ENCODE measurements around the gene KIRREL3.

KIRREL3 gene

GRCh38 chr11:126421271-126421671 lies 579.3 kb downstream of the KIRREL3 start:
- FAIRE-seq (no peak), DNase-seq (ENCODE audit: insufficient read length, low spot score) (no peak)

DNA sequence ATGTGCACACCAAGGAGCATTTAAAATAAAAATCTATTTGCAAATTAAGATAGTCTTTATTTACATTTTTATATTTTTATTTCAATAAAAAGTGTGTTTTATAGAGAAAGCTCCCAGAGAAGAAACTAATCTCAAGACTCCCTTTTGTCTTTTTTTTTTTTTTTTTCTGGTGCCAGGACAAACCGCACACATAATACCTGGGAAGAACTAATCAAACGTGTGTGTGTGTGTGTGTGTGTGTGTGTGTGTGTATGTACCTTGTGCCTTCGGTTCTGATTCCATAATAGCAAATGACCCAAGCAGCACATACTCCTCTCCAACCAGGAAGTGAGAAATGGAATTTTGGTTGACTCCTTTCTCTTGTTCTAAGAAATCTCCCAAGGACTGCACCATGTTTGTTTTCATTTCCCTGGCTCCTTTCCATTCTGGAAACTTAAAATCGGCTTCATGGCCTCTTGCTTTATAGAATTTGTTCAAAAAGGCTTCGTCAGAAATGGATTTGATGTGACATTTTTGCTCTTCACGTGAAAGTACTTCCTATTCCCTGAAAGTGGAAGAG lies 579.8 kb downstream of the KIRREL3 start:
- FAIRE-seq (no peak), DNase-seq (ENCODE audit: insufficient read length, low spot score) (no peak)

GRCh38 chr11:126419801-126420697 lies 580.5 kb downstream of the KIRREL3 start:
- FAIRE-seq, result no peak
- DNase-seq (ENCODE audit: insufficient read length, low spot score), result no peak

GRCh38 chr11:126418887-126419286 lies 581.7 kb downstream of the KIRREL3 start:
- FAIRE-seq, result no peak
- no peak for DNase-seq (ENCODE audit: insufficient read length, low spot score)

GRCh38 chr11:126417091-126417862 lies 583.3 kb downstream of the KIRREL3 start:
- DNase-seq (ENCODE audit: insufficient read length, low spot score), result no peak
- FAIRE-seq, result no peak

DNA sequence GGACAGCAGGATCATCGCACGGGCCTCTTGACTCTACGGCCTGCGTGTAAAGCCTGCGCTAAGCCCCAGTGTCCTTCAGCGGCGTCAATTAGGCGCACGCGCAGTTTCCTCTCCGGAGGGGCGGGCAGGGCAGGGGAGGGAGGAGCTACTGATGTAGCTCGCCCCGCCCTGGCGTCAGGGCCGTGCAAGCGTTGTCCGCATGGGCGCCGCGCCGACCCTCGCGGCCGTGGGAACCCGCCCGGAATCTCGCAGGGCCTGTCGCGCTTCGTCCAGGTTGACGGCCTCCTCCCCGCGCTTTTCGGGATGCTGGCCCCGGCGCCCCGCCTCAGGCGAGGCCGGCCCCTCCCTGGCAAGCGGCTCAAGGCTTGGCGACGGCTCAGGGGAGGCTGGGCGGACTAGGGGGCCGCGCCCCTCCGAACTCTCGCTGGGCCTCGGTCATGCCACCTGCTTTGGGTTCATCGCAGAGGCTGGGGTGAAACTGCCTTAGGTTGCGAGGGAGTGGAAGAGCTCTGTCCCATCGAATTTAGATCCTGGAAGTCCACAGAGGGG lies 584.0 kb downstream of the KIRREL3 start:
- no peak for DNase-seq (ENCODE audit: insufficient read length, low spot score)
- no peak for FAIRE-seq

DNA sequence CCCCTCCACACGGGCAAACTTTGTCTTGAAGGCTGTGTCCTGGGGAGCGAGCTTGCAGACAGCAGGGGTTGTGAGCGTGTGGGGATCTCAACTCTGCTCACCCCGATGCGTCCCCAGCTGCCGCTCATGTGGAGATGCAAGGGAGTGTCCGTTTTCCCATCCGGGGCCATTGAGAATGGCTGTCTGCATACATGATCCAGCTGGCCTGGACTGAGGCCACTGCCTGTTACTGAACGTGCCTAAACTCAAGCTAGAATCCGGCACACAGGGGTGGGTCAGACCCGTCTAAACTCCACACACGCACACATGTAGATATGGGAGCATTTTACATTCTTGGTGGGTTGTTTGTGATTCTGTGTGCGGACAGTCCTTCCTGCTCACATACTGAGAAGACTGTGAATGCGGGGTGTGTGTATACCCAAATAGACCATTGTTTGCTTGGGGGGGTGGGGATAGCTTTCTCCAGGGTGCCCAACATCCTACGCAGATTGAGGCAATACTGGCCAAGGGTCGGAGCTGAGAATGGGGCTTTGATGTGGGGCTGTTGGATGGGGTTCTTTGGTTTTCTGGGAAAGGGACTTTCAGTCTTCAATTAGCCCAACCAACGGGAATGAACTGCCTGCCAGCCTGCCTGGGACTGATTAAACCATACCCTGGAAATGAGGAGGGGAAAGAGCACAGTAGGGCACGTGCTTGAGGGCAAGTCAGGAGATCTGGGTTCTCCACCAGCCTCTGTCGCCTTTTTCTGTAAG lies 584.7 kb downstream of the KIRREL3 start:
- FAIRE-seq, result no peak

DNA sequence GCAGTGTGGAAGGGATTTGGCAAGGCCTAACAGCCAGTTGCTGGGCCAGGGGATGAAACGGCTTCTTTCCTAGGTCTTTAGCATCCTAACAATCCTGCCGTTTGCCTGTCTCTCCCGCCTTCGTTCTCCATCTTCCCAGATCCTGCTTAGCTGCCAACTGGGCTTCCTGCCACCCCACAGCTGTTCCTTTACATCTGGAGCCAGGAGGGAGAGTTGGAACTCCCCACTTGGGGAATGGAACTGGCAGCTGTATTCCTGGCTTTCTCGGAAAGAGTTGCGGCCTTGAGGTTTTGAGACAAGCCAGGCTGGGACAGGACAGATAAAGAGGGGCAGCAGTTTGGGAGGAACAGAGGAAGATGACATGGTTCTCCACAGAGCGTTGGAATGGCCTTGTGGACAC lies 585.4 kb downstream of the KIRREL3 start:
- no peak for DNase-seq (ENCODE audit: insufficient read length, low spot score)
- no peak for FAIRE-seq

More for the DNA sequence above, 584.7 kb downstream of the KIRREL3 start:
- no peak for DNase-seq (ENCODE audit: insufficient read length, low spot score)

GRCh38 chr11:126414615-126415014 lies 586.0 kb downstream of the KIRREL3 start:
- FAIRE-seq, result no peak
- DNase-seq (ENCODE audit: insufficient read length, low spot score), result no peak

- DNase-seq (ENCODE audit: insufficient read length, low spot score) (no peak), FAIRE-seq (no peak)
Observed at GRCh38 chr11:126413843-126414405, 586.6 kb downstream of the KIRREL3 start.

DNA sequence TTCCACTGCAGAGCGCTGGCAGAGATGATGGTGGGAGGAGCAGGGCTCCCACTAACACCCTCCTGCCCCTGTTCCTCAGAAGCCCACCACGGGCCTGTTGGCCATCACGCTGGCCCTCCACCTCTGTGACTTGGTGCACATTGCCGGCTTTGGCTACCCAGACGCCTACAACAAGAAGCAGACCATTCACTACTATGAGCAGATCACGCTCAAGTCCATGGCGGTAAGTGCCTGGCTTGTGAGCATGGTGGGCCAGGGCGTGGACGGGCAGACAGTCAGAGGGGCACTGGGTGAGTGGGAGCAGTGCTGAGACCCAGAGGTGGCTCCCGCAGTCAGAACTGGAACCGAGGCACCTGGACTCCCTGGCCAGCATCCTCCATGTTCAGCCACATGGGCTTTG lies 587.1 kb downstream of the KIRREL3 start:
- DNase-seq (ENCODE audit: insufficient read length, low spot score) (no peak), FAIRE-seq (no peak)

DNA sequence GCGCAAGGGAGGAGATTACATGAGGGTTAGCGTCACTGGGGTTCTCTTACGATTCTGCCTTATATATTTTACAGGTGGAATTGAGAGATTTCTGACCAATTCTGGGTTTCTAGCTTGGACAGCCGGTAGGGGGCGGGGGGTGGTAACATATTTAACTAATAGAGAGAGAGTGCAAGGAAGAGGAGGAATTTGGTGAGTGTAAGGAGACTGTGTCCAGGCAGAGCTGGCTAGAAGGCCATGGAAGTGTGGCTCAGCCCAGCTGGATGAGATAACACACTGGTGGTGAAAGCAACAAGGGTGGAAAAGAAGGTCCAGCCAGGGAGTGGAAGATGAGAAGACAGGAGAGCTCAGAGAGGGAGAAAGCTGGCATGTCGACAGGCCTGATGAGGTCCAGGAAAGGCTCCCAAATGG lies 588.6 kb downstream of the KIRREL3 start:
- FAIRE-seq (no peak), DNase-seq (ENCODE audit: insufficient read length, low spot score) (no peak)

GRCh38 chr11:126410649-126411048 lies 589.9 kb downstream of the KIRREL3 start:
- no peak for FAIRE-seq
- DNase-seq (ENCODE audit: insufficient read length, low spot score), result no peak

DNA sequence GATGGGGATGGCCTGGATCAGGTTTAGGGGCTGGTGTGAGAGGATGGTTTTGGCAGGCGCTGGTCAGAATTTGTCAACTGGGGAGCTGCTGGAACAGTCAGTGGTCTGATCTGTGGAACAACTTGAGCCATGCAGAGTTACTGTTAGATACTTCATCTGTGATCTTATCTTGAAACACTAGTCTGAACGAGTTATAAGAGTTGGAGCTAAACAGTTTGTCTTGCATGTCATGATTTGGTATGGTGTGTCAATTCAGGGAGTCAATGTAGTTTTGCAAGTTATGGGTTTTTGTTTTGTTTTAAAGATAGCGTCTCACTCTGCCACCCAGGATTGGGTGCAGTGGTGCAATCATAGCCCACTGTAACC lies 591.0 kb downstream of the KIRREL3 start:
- no peak for FAIRE-seq
- DNase-seq (ENCODE audit: insufficient read length, low spot score), result no peak

- DNase-seq (ENCODE audit: insufficient read length, low spot score), result no peak
- FAIRE-seq, result no peak
Observed at GRCh38 chr11:126408901-126409619, 591.5 kb downstream of the KIRREL3 start.

DNA sequence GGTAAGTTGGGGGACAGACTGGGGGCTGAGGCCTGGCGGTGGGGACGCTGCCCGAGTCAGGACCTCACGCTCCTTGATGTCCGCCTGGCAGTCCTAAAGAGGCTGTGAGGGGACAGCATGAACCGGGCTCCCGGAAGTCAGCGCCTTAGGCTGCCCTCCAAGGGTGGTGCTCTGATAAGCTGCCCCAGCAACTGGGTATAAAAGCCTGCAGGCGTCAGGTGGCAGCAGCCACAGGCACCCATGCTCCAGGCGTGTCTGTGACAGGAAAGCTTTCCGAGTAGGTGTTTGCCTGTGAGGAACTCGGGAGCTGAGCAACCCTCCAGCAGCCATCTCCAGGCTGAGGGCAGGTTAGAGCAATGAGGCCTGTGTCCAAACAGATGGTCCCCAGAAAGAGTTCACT lies 592.1 kb downstream of the KIRREL3 start:
- DNase-seq (ENCODE audit: insufficient read length, low spot score), result no peak
- no peak for FAIRE-seq

GRCh38 chr11:126407682-126408288 lies 592.8 kb downstream of the KIRREL3 start:
- DNase-seq (ENCODE audit: insufficient read length, low spot score), result no peak
- no peak for FAIRE-seq

GRCh38 chr11:126407101-126407521 lies 593.5 kb downstream of the KIRREL3 start:
- FAIRE-seq (no peak), DNase-seq (ENCODE audit: insufficient read length, low spot score) (no peak)

DNA sequence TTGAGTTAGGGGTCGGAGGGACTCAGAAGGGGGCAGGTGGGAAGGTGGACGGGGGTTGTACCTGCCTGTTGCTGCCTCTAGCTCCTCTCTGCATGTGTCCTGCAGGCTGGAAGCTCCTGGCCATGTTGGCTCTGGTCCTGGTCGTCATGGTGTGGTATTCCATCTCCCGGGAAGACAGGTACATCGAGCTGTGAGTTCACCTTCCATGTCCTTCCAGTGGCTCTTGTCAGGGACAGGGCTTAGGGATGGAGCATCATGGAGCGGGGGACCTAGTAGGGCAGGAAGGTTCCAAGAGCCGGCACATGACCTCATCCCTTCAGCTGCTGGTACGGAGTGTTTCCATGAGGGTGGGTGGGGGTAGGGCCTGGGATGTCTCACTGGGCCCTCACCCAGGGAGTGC lies 594.2 kb downstream of the KIRREL3 start:
- no peak for DNase-seq (ENCODE audit: insufficient read length, low spot score)
- no peak for FAIRE-seq

Data from HTR-8/SVneo (cell line).